Fibroblast of lung (primary cell): ENCODE data around the gene SMIM13.

ENCODE experiments used
- EZH2 ChIP-seq: IDR thresholded peaks from 2 replicates; pipeline ENCODE4 v1.5.1; 2012; ENCODE audit warnings: low read length, control low read depth, mild to moderate bottlenecking; ENCODE audit errors: missing control alignments
- TF ChIP-seq, protein P1 (sequence below), 2 donors: IDR thresholded peaks in 1 of 2; conservative IDR thresholded peaks in 1 of 2; 1 replicate in 1 of 2; 2 replicates in 1 of 2; pipeline ENCODE4 v1.5.1; 2011 to 2012; ENCODE audit warnings: low read length in 2 of 2, control low read depth in 1 of 2, inconsistent platforms in 1 of 2, low read depth in 1 of 2, mild to moderate bottlenecking in 1 of 2

GRCh38 chr6:11110921-11111768, 17.5 kb downstream of the SMIM13 start, which contains the start of gene ERVFRD-1:
- TF ChIP-seq, protein P1, sequence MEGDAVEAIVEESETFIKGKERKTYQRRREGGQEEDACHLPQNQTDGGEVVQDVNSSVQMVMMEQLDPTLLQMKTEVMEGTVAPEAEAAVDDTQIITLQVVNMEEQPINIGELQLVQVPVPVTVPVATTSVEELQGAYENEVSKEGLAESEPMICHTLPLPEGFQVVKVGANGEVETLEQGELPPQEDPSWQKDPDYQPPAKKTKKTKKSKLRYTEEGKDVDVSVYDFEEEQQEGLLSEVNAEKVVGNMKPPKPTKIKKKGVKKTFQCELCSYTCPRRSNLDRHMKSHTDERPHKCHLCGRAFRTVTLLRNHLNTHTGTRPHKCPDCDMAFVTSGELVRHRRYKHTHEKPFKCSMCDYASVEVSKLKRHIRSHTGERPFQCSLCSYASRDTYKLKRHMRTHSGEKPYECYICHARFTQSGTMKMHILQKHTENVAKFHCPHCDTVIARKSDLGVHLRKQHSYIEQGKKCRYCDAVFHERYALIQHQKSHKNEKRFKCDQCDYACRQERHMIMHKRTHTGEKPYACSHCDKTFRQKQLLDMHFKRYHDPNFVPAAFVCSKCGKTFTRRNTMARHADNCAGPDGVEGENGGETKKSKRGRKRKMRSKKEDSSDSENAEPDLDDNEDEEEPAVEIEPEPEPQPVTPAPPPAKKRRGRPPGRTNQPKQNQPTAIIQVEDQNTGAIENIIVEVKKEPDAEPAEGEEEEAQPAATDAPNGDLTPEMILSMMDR (conservative IDR thresholded peaks at IDR 0.05 in 1 of 2, IDR thresholded peaks at IDR 0.05 in 1 of 2; ENCODE audit: low read depth in 1 of 2, low read length in 2 of 2) = no peak
- no peak for TF ChIP-seq EZH2
